ENCODE measurements around the gene FAM219A.

GRCh38 chr9:34507556-34507955, 49.2 kb upstream of the FAM219A start:
- TF ChIP-seq, protein P1, sequence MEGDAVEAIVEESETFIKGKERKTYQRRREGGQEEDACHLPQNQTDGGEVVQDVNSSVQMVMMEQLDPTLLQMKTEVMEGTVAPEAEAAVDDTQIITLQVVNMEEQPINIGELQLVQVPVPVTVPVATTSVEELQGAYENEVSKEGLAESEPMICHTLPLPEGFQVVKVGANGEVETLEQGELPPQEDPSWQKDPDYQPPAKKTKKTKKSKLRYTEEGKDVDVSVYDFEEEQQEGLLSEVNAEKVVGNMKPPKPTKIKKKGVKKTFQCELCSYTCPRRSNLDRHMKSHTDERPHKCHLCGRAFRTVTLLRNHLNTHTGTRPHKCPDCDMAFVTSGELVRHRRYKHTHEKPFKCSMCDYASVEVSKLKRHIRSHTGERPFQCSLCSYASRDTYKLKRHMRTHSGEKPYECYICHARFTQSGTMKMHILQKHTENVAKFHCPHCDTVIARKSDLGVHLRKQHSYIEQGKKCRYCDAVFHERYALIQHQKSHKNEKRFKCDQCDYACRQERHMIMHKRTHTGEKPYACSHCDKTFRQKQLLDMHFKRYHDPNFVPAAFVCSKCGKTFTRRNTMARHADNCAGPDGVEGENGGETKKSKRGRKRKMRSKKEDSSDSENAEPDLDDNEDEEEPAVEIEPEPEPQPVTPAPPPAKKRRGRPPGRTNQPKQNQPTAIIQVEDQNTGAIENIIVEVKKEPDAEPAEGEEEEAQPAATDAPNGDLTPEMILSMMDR (IDR thresholded peaks at IDR 0.05; ENCODE audit: poor library complexity): no peak
- TF ChIP-seq EZH2 (IDR thresholded peaks at IDR 0.05; ENCODE audit: borderline replicate concordance) (no peak), EZH2phosphoT487 (IDR thresholded peaks at IDR 0.05; ENCODE audit: low read depth, severe bottlenecking, unreplicated experiment) (no peak)

Measured in hepatocyte (in vitro differentiated cells).